Measurements from ENCODE around the gene MRPL37.

DNA sequence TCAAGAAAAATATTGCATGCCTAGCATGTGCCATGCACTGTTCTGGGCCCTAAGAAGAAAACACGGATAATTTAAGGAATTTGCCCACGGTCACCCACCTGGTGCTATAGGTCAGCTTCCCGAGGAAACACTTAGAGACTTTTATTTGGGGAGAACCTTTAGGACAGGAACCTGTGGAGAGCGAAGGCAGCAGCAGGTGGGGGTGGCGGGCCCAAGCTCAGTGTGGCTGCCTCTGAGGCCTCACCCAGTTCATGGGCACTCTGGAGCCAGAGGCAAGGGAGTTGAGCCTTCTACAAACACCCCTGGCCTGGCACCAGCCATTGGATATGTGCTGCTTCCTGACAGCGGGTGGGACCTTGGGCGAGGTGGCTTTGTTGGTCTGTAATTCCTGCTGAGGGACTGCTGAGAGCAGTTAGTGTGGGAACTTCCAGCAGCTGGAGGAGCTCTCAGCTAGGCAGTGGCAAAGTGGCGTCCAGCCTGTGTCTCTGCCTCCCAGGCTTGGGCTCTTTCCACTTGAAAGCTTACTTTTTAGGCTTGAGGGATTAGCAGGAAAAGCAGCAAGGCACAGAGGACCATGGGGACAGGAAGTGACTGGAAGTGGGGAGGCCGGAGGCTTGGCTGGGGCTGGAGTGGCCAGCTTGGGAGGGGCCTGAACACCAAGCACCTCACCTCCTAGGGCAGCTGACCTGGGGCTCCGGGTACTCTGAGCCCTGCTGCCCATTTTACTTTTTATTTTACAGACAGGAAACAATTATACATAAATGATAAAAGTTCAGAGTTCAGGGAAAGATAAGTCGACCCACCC lies 19.1 kb downstream of the MRPL37 start:
- TF ChIP-seq, protein P1, sequence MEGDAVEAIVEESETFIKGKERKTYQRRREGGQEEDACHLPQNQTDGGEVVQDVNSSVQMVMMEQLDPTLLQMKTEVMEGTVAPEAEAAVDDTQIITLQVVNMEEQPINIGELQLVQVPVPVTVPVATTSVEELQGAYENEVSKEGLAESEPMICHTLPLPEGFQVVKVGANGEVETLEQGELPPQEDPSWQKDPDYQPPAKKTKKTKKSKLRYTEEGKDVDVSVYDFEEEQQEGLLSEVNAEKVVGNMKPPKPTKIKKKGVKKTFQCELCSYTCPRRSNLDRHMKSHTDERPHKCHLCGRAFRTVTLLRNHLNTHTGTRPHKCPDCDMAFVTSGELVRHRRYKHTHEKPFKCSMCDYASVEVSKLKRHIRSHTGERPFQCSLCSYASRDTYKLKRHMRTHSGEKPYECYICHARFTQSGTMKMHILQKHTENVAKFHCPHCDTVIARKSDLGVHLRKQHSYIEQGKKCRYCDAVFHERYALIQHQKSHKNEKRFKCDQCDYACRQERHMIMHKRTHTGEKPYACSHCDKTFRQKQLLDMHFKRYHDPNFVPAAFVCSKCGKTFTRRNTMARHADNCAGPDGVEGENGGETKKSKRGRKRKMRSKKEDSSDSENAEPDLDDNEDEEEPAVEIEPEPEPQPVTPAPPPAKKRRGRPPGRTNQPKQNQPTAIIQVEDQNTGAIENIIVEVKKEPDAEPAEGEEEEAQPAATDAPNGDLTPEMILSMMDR (tag by site-specific recombination; IDR thresholded peaks at IDR 0.05), result no peak
- no peak for TF ChIP-seq ZNF610 (tag by site-specific recombination; IDR thresholded peaks at IDR 0.05; ENCODE audit: borderline replicate concordance)
- TF ChIP-seq HOXA7 (CRISPR knock-in tag; IDR thresholded peaks at IDR 0.05; ENCODE audit: borderline replicate concordance), result no peak
- TF ChIP-seq ZEB2 (tag by site-specific recombination; IDR thresholded peaks at IDR 0.05), result no peak
- TF ChIP-seq ZFP69B (tag by site-specific recombination; IDR thresholded peaks at IDR 0.05), result no peak
- TF ChIP-seq, protein P2, sequence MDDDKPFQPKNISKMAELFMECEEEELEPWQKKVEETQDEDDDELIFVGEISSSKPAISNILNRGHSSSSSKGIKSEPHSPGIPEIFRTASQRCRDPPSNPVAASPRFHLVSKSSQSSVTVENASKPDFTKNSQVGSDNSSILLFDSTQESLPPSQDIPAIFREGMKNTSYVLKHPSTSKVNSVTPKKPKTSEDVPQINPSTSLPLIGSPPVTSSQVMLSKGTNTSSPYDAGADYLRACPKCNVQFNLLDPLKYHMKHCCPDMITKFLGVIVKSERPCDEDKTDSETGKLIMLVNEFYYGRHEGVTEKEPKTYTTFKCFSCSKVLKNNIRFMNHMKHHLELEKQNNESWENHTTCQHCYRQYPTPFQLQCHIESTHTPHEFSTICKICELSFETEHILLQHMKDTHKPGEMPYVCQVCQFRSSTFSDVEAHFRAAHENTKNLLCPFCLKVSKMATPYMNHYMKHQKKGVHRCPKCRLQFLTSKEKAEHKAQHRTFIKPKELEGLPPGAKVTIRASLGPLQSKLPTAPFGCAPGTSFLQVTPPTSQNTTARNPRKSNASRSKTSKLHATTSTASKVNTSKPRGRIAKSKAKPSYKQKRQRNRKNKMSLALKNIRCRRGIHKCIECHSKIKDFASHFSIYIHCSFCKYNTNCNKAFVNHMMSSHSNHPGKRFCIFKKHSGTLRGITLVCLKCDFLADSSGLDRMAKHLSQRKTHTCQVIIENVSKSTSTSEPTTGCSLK (tag by site-specific recombination; IDR thresholded peaks at IDR 0.05), result no peak
- TF ChIP-seq SALL2 (tag by site-specific recombination; IDR thresholded peaks at IDR 0.05; ENCODE audit: borderline replicate concordance), result no peak
- no peak for TF ChIP-seq ZNF621 (tag by site-specific recombination; IDR thresholded peaks at IDR 0.05)

Data from HEK293 (cell line).